H9 (cell line): ENCODE measurements around the gene MSMP. TPM values are rescaled to one million over a fixed set of nuclear protein-coding genes. Genes with fewer than 3 reads are reported as not detected.

ENCODE experiments used
- DNase-seq: peaks from one replicate; pipeline ENCODE4 v3.0.0-alpha.2; 2017
- H2AFZ ChIP-seq: one replicate; pipeline ENCODE4 v1.6.1; 2013; ENCODE audit warnings: mild to moderate bottlenecking, low read length, control low read depth, moderate library complexity
- H2AK5ac ChIP-seq: 2 replicates; pipeline ENCODE4 v1.6.1; 2013; ENCODE audit warnings: low read length, control low read depth, mixed read lengths; ENCODE audit not compliant: insufficient read length
- H2BK120ac ChIP-seq: one replicate; pipeline ENCODE4 v1.6.1; 2013; ENCODE audit warnings: low read depth, mild to moderate bottlenecking, low read length, control low read depth, inconsistent platforms; ENCODE audit not compliant: poor library complexity, severe bottlenecking
- H2BK12ac ChIP-seq: 2 replicates; pipeline ENCODE4 v1.6.1; 2013; ENCODE audit warnings: low read length, control low read depth, mixed read lengths, low read depth; ENCODE audit not compliant: insufficient read length
- H2BK15ac ChIP-seq: 2 replicates; pipeline ENCODE4 v1.6.1; 2013; ENCODE audit warnings: low read depth, low read length, control low read depth
- H2BK20ac ChIP-seq: one replicate; pipeline ENCODE4 v1.6.1; 2013; ENCODE audit warnings: low read depth, mild to moderate bottlenecking, low read length, control low read depth, inconsistent platforms; ENCODE audit not compliant: poor library complexity, severe bottlenecking
- H2BK5ac ChIP-seq: 2 replicates; pipeline ENCODE4 v1.6.1; 2013; ENCODE audit warnings: low read length, control low read depth, mixed read lengths; ENCODE audit not compliant: insufficient read length
- H3K14ac ChIP-seq: 2 replicates; pipeline ENCODE4 v1.6.1; 2013; ENCODE audit warnings: low read length, control low read depth; ENCODE audit not compliant: insufficient read depth
- H3K18ac ChIP-seq: 2 replicates; pipeline ENCODE4 v1.6.1; 2013; ENCODE audit warnings: low read depth, mild to moderate bottlenecking, mixed read lengths, low read length, control low read depth; ENCODE audit not compliant: insufficient read length
- H3K23ac ChIP-seq: 2 replicates; pipeline ENCODE4 v1.6.1; 2013; ENCODE audit warnings: low read length, control low read depth, mixed read lengths, low read depth; ENCODE audit not compliant: insufficient read length
- H3K23me2 ChIP-seq: 2 replicates; pipeline ENCODE4 v1.6.1; 2013; ENCODE audit warnings: low read depth, mild to moderate bottlenecking, mixed read lengths, low read length, control low read depth; ENCODE audit not compliant: insufficient read length, poor library complexity, severe bottlenecking
- H3K27ac ChIP-seq: 2 replicates; pipeline ENCODE4 v1.5.1; 2013; ENCODE audit warnings: low read length, control low read depth, mixed read lengths, low read depth; ENCODE audit not compliant: insufficient read length
- H3K27me3 ChIP-seq: 2 replicates; pipeline ENCODE4 v1.6.1; 2013; ENCODE audit warnings: low read length, control low read depth, inconsistent platforms; ENCODE audit not compliant: insufficient read depth
- H3K4ac ChIP-seq: 2 replicates; pipeline ENCODE4 v1.6.1; 2013; ENCODE audit warnings: low read depth, mild to moderate bottlenecking, control low read depth, inconsistent platforms, low read length, moderate library complexity
- H3K4me1 ChIP-seq: 2 replicates; pipeline ENCODE4 v1.6.1; 2013; ENCODE audit warnings: low read length, control low read depth, inconsistent platforms; ENCODE audit not compliant: insufficient read depth
- H3K4me2 ChIP-seq: 2 replicates; pipeline ENCODE4 v1.6.1; 2013; ENCODE audit warnings: low read length, control low read depth, mixed read lengths; ENCODE audit not compliant: insufficient read length, insufficient read depth
- H3K56ac ChIP-seq: 2 replicates; pipeline ENCODE4 v1.6.1; 2013; ENCODE audit warnings: low read depth, mild to moderate bottlenecking, mixed read lengths, low read length, control low read depth; ENCODE audit not compliant: insufficient read length
- H3K79me1 ChIP-seq: 2 replicates; pipeline ENCODE4 v1.6.1; 2013; ENCODE audit warnings: low read depth, mild to moderate bottlenecking, moderate library complexity, low read length, control low read depth, inconsistent platforms; ENCODE audit not compliant: insufficient read depth, poor library complexity, severe bottlenecking
- H3K79me2 ChIP-seq: 2 replicates; pipeline ENCODE4 v1.6.1; 2013; ENCODE audit warnings: low read length, control low read depth, inconsistent platforms; ENCODE audit not compliant: insufficient read depth
- H3K9ac ChIP-seq: 2 replicates; pipeline ENCODE4 v1.6.1; 2013; ENCODE audit warnings: low read length, control low read depth, mixed read lengths; ENCODE audit not compliant: insufficient read length; ENCODE audit errors: extremely low read depth
- H3K9me3 ChIP-seq: one replicate; pipeline ENCODE4 v1.6.1; 2013; ENCODE audit warnings: low read depth, low read length, inconsistent platforms; ENCODE audit not compliant: control insufficient read depth
- H3T11ph ChIP-seq: one replicate; pipeline ENCODE4 v1.6.1; 2013; ENCODE audit warnings: mild to moderate bottlenecking, low read length, control low read depth, inconsistent platforms
- H4K20me1 ChIP-seq: one replicate; pipeline ENCODE4 v1.6.1; 2013; ENCODE audit not compliant: control insufficient read depth, insufficient read length, insufficient read depth
- H4K5ac ChIP-seq: 2 replicates; pipeline ENCODE4 v1.6.1; 2013; ENCODE audit warnings: low read depth, mild to moderate bottlenecking, mixed read lengths, low read length, control low read depth; ENCODE audit not compliant: insufficient read length
- H4K8ac ChIP-seq: replicated peaks from 2 replicates; pipeline ENCODE4 v1.6.1; 2013; ENCODE audit warnings: low read length, control low read depth, mixed read lengths, low read depth; ENCODE audit not compliant: insufficient read length
- H4K91ac ChIP-seq: 2 replicates; pipeline ENCODE4 v1.6.1; 2013; ENCODE audit warnings: low read depth, mild to moderate bottlenecking, moderate library complexity, mixed read lengths, low read length, control low read depth; ENCODE audit not compliant: insufficient read length
- H3K27ac Mint-ChIP-seq, 3 experiments: 2 replicates in 2 of 3; 3 replicates in 1 of 3; pipeline ENCODE4 v1.8.0; 2020 to 2021; ENCODE audit warnings: mixed read lengths in 3 of 3, mild to moderate bottlenecking in 1 of 3, moderate library complexity in 1 of 3
- H3K27me3 Mint-ChIP-seq: 2 replicates; pipeline ENCODE4 v1.8.0; 2021; ENCODE audit warnings: low read depth, mild to moderate bottlenecking, moderate library complexity, mixed read lengths
- H3K36me3 Mint-ChIP-seq, 3 experiments: 2 replicates in 2 of 3; 3 replicates in 1 of 3; pipeline ENCODE4 v1.8.0; 2020 to 2021; ENCODE audit warnings: low read depth in 3 of 3, mixed read lengths in 3 of 3; ENCODE audit not compliant: insufficient read depth in 1 of 3
- H3K4me1 Mint-ChIP-seq, 2 experiments: 2 replicates each; pipeline ENCODE4 v1.8.0; 2020; ENCODE audit warnings: mixed read lengths in 2 of 2
- H3K4me3 Mint-ChIP-seq, 2 experiments: 2 replicates in 1 of 2; 3 replicates in 1 of 2; pipeline ENCODE4 v1.8.0; 2020 to 2021; ENCODE audit warnings: mild to moderate bottlenecking in 2 of 2, mixed read lengths in 2 of 2, moderate library complexity in 1 of 2
- H3K9me3 Mint-ChIP-seq, 2 experiments: 2 replicates in 1 of 2; 3 replicates in 1 of 2; pipeline ENCODE4 v1.8.0; 2020; ENCODE audit warnings: mild to moderate bottlenecking in 2 of 2, mixed read lengths in 2 of 2, moderate library complexity in 1 of 2
- WGBS: extraction: QIAGEN DNeasy Blood & Tissue Kit; methylation state at CpG from one replicate; pipeline ENCODE4 v1.1.7; 2013; ENCODE audit warnings: missing lambda C conversion rate, low lambda C conversion rate, mixed read lengths; ENCODE audit not compliant: insufficient read length; ENCODE audit errors: extremely low coverage; 5-methylcytosine and 5-hydroxymethylcytosine counted together
- total RNA-seq: library from RNA; stranded (reverse); gene quantifications from 2 replicates; pipeline ENCODE4 v1.2.1, GENCODE V29; 2021
- TF ChIP-seq, protein P1 (sequence below): fragments of 200-600 bp; sonication (generic); conservative IDR thresholded peaks from 3 replicates; pipeline ENCODE4 v1.8.0; 2021; ENCODE audit warnings: antibody characterized with exemption, mild to moderate bottlenecking

The MSMP gene
- total RNA-seq, 1 experiment from 2014 or later = 0.83 TPM

DNA sequence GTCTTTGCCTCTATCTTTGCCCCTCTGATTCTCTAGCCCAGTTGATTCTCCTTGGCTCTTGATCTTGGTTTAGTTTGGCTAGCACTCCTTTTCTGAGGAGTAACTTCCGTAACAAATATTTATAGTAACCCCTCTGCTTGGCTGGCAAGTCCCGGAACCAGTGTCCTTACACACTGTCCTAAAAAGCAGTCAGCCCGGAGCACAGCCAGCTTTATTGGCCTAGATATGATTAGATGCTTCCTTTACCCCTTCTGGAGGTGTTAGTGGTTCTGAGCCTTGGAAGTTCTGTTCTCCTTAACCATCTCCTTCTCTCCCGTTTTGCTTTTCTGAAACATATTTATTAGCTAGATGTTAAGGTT lies 17.0 kb upstream of the MSMP start:
- Histone ChIP-seq H3T11ph (no peak overlapping the region), H3K27ac (no peak overlapping the region), H2BK12ac (no peak overlapping the region), H3K18ac (no peak overlapping the region), H3K56ac (no peak overlapping the region), H3K79me2 (no peaks in the 10 kb centered on the region), H3K4ac (no peak overlapping the region), H2AFZ (no peak overlapping the region), H3K23ac (no peak overlapping the region), H2BK120ac (no peak overlapping the region), H2BK20ac (no peak overlapping the region), H4K91ac (no peak overlapping the region), H3K9me3 (no peaks in the 10 kb centered on the region), H4K8ac (no peak overlapping the region), H3K4me1 (peaks cover 4% of the 10 kb centered on the region; the same call in 1 of the 2 replicates), H2AK5ac (no peak overlapping the region), H3K79me1 (no peaks in the 10 kb centered on the region), H3K23me2 (no peaks in the 10 kb centered on the region), H3K4me2 (no peak overlapping the region), H4K5ac (no peak overlapping the region), H4K20me1 (no peaks in the 10 kb centered on the region), H2BK5ac (no peak overlapping the region), H3K27me3 (no peaks in the 10 kb centered on the region), H3K9ac (no peak overlapping the region), H3K14ac (no peak overlapping the region), H2BK15ac (no peak overlapping the region)
- WGBS = no CpG with 5 or more reads among the region's 4 CpGs
- no peak for DNase-seq
- no peak overlapping the region for H3K27ac Mint-ChIP-seq
- H3K36me3 Mint-ChIP-seq = no peaks in the 10 kb centered on the region
- TF ChIP-seq, protein P1, sequence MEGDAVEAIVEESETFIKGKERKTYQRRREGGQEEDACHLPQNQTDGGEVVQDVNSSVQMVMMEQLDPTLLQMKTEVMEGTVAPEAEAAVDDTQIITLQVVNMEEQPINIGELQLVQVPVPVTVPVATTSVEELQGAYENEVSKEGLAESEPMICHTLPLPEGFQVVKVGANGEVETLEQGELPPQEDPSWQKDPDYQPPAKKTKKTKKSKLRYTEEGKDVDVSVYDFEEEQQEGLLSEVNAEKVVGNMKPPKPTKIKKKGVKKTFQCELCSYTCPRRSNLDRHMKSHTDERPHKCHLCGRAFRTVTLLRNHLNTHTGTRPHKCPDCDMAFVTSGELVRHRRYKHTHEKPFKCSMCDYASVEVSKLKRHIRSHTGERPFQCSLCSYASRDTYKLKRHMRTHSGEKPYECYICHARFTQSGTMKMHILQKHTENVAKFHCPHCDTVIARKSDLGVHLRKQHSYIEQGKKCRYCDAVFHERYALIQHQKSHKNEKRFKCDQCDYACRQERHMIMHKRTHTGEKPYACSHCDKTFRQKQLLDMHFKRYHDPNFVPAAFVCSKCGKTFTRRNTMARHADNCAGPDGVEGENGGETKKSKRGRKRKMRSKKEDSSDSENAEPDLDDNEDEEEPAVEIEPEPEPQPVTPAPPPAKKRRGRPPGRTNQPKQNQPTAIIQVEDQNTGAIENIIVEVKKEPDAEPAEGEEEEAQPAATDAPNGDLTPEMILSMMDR = no peak
- no peaks in the 10 kb centered on the region for H3K27me3 Mint-ChIP-seq
- H3K4me1 Mint-ChIP-seq = peaks cover 14 to 17% of the 10 kb centered on the region in 2 experiments
- H3K4me3 Mint-ChIP-seq = no peak overlapping the region
- no peaks in the 10 kb centered on the region for H3K9me3 Mint-ChIP-seq
